Kidney (tissue), 14 donors: ENCODE results near the gene LENG8. TPM values are rescaled to one million over a fixed set of nuclear protein-coding genes. Genes with fewer than 3 reads are reported as not detected.

Source experiments
- DNase-seq, 5 donors: peaks; one replicate each; pipeline ENCODE4 v3.0.0-alpha.2; 2013 to 2020
- FAIRE-seq: peaks from 2 replicates; lab custom pipeline; 2012; peaks lifted over from hg19 to GRCh38; lab: Jason Lieb, UNC
- H3K27ac ChIP-seq, 2 donors: one replicate each; pipeline ENCODE4 v1.7.0; 2013; ENCODE audit warnings: low read depth in 2 of 2, low read length in 2 of 2, inconsistent platforms in 1 of 2
- H3K27me3 ChIP-seq: one replicate; pipeline ENCODE4 v1.7.1; 2013; ENCODE audit warnings: low read length, inconsistent platforms; ENCODE audit not compliant: control insufficient read depth, insufficient read depth
- H3K36me3 ChIP-seq, 3 donors: one replicate each; pipeline versions ENCODE4 v1.7.0 to v1.7.1; 2013; ENCODE audit warnings: low read length in 3 of 3, control low read depth in 1 of 3, inconsistent platforms in 1 of 3; ENCODE audit not compliant: insufficient read depth in 3 of 3, control insufficient read depth in 2 of 3
- H3K4me1 ChIP-seq, 3 donors: one replicate each; pipeline versions ENCODE4 v1.7.0 to v1.7.1; 2013; ENCODE audit warnings: low read length in 3 of 3, inconsistent platforms in 1 of 3, low read depth in 1 of 3; ENCODE audit not compliant: control insufficient read depth in 2 of 3, insufficient read depth in 2 of 3
- H3K4me3 ChIP-seq, 3 donors: one replicate each; pipeline versions ENCODE4 v1.7.0 to v1.8.1; 2013; ENCODE audit warnings: low read length in 3 of 3, control low read depth in 1 of 3, inconsistent platforms in 1 of 3
- H3K9ac ChIP-seq, 3 donors: one replicate each; pipeline versions ENCODE4 v1.7.0 to v1.7.1; 2013; ENCODE audit warnings: low read length in 3 of 3, control low read depth in 1 of 3, inconsistent platforms in 1 of 3
- H3K9me3 ChIP-seq, 3 donors: one replicate each; pipeline versions ENCODE4 v1.7.0 to v1.7.1; 2013; ENCODE audit warnings: low read length in 3 of 3, control low read depth in 1 of 3, inconsistent platforms in 1 of 3; ENCODE audit not compliant: control insufficient read depth in 2 of 3, insufficient read depth in 1 of 3
- intact Hi-C: fragments of 100-400 bp; cut with DNase I; formaldehyde crosslinking; loops from one replicate; pipeline ENCODE4 v1.11.1; 2022
- polyA plus RNA-seq: library from polyadenylated mRNA; stranded (reverse); fragments of 350-450 nt; fragmentation: Illumina TruSeq; extraction: RNeasy Lipid Tissue Mini Kit (QIAGEN cat#74804); gene quantifications from one replicate; pipeline ENCODE4 v1.2.3, GENCODE V29; 2014; ENCODE audit warnings: low read depth, low replicate concordance; ENCODE audit not compliant: insufficient read depth
- total RNA-seq: library from RNA; stranded (reverse); fragmentation: NEBNext Ultra II Directional; extraction: Animal tissue kit (Norgen Biotek cat#: 25700); gene quantifications from one replicate; pipeline ENCODE4 v1.2.1, GENCODE V29; 2021
- TF ChIP-seq, protein P1 (sequence below): IDR thresholded peaks from 3 replicates; pipeline ENCODE4 v1.5.1; 2012; ENCODE audit warnings: mild to moderate bottlenecking, moderate library complexity, borderline replicate concordance; ENCODE audit not compliant: insufficient read depth; ENCODE audit errors: extremely low read depth
- donor health status: control.
- donor health status: control.
- donor health status: control.
- donor health status: control.
- donor health status: control.
- donor health status: DM: yes; HTN: yes; CAD: no.
- donor health status: Normal renal cell carcinoma (clear cell type).

Gene LENG8
- total and polyA plus RNA-seq, 2 donors from 2014 or later, result 48.6 to 208 TPM

DNA sequence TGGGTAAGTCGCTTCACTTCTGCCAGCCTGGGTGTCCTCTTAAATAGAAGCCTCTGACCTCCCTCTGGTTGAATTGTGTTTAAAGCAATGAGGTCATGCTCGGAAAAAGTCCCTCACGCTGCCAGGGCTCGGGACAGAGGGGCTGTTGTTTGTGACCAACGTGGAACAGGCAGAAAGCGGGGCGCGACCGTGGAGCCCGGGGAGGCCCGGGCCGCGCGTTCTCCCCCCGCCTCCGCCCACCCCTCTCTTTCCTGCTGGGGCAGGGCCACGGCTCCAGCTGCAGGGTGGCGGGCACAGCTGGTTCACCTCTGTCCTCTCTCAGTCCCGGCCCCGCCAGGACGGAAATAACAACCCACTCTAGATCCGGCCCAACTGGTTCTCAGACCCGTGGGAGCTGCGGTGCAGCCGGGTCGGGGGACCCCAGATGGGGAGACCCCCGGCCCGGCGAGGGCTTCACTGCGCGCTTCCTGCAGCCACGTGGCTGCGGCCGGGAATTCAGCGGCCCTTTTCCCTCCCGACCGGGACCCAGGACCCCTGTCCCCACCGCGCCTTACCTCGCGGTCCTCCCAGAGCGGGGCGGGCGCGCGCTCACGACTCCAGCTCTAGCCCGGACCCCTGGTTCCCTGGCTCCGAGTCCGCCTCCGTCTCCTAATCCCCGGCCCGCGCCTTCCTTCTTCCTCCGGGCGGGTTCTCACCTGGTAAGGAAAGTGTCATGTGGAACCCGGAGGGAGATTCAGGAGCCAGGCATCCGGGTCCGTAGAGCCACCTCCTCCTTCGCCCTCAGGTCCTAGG is 22.2 kb downstream of the LENG8 start:
- peak; percentile 40 to 83 (median 64) for DNase-seq
- no peak for FAIRE-seq
- TF ChIP-seq, protein P1, sequence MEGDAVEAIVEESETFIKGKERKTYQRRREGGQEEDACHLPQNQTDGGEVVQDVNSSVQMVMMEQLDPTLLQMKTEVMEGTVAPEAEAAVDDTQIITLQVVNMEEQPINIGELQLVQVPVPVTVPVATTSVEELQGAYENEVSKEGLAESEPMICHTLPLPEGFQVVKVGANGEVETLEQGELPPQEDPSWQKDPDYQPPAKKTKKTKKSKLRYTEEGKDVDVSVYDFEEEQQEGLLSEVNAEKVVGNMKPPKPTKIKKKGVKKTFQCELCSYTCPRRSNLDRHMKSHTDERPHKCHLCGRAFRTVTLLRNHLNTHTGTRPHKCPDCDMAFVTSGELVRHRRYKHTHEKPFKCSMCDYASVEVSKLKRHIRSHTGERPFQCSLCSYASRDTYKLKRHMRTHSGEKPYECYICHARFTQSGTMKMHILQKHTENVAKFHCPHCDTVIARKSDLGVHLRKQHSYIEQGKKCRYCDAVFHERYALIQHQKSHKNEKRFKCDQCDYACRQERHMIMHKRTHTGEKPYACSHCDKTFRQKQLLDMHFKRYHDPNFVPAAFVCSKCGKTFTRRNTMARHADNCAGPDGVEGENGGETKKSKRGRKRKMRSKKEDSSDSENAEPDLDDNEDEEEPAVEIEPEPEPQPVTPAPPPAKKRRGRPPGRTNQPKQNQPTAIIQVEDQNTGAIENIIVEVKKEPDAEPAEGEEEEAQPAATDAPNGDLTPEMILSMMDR, result no peak
- Histone ChIP-seq H3K9me3 (no peaks in the 10 kb centered on the region), H3K4me1 (peaks cover 0 to 9% (median 0%) of the 10 kb centered on the region in 3 donors), H3K27ac (peak overlapping the region; percentile 2 to 67), H3K4me3 (peak overlapping the region in 1 of 3 donors; percentile 32), H3K27me3 (peaks cover 3% of the 10 kb centered on the region), H3K9ac (peak overlapping the region in 1 of 3 donors; percentile 51), H3K36me3 (no peaks in the 10 kb centered on the region)
- intact Hi-C loops, result no loop called here

DNA sequence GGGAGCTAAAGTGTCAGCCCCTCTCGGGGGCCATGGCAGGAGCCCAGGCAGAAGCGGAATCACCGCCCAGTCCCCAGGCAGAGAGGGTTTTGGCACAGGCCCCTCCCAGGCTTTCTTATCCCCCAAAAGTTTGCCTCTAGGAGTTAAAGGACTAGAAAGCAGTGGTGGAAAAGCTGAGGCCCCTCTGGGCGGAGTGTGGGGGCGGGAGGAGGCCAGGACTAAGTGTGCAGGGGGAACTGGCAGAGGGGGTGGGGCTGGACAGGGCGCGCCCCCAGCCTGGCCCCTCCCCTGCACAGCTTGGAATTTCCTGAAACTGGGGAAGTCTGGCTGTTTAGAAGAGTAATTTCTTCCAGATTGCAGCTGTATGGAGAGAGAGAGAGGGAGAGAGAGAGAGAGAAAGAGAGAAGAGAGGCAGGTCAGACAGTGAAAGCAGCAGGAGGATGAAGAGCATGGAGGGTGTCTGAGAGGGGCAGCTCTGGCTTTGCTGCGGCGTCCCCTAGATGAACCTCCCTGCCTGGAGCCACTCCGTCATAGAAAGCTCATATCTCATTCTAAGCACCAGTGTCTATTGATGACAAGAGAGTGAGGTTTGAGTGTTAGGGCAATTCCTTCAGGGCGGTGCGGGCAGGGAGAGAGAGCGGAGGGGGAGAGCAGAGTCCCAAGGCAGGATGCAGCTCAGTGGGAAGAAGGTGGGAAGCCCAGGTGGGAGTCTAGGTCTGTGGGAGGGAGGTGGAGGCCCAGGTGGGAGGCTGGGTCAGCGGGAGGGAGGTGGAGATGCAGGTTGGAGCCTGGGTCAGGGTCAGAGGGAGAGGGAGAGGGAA is 24.3 kb downstream of the LENG8 start, which contains the start of gene CDC42EP5:
CDC42EP5 (minus strand) TSS at position 226 of the 821 bp plus-strand sequence. CDS start 7,749 bp downstream, outside the sequence.
- Histone ChIP-seq H3K9me3 (no peaks in the 10 kb centered on the region), H3K9ac (no peak within 1 kb of the TSS), H3K27ac (peak within 1 kb of the TSS; percentile 23 to 83), H3K27me3 (peaks cover 3% of the 10 kb centered on the region), H3K4me3 (peak within 1 kb of the TSS in 2 of 3 donors; percentile 48 to 57), H3K36me3 (no peaks in the 10 kb centered on the region), H3K4me1 (peaks cover 0 to 9% (median 0%) of the 10 kb centered on the region in 3 donors)
- TF ChIP-seq, protein P1, result no peak
- intact Hi-C loops, result no loop called here
- no peak for FAIRE-seq
- DNase-seq, result peak; percentile 88 to 97 (median 91)

DNA sequence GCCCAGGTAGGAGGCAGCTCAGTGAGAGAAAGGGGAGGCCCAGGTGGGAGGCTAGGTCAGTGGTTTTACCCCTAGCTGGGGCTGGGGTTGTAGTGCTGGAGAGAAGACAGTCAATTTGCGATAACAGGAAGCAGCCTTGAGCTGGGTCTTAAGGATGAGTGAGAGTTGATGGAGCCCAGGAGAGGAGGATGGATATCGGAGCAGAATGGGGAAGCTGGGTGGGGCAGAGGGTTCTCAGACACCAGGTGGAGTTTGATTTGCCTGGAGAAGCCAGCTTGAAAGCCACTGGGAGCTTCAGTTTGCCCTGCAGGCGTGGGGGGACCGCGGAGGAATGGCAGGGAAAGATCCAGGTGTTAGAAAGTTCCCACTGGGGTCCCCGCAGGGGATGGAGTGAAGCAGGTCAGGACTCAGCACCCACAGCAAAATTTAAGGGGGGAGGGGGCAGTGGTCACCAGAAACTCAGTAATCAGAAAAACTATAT is 24.9 kb downstream of the LENG8 start:
- H3K27me3 ChIP-seq, result peaks cover 3% of the 10 kb centered on the region

More for the DNA sequence above, 24.9 kb downstream of the LENG8 start:
- no peak for FAIRE-seq
- Histone ChIP-seq H3K9ac (no peak overlapping the region), H3K4me1 (peaks cover 0 to 9% (median 0%) of the 10 kb centered on the region in 3 donors), H3K36me3 (no peaks in the 10 kb centered on the region), H3K27ac (peak overlapping the region; percentile 3 to 83), H3K4me3 (peak overlapping the region in 2 of 3 donors; percentile 12 to 48), H3K9me3 (no peaks in the 10 kb centered on the region)
- TF ChIP-seq, protein P1, result no peak
- peak in 2 of 5 donors; percentile 27 to 58 for DNase-seq
- intact Hi-C loops, result no loop called here
